Astrocyte of the cerebellum (primary cell): ENCODE data around the gene MYBBP1A.

Experiments used
- DNase-seq: peaks from one replicate; pipeline ENCODE4 v3.0.0-alpha.2; 2011; ENCODE audit warnings: low read depth
- H3K4me3 ChIP-seq: 2 replicates; pipeline ENCODE4 v1.5.1; 2011; ENCODE audit warnings: mild to moderate bottlenecking, low read depth, low read length, moderate library complexity
- in situ Hi-C: cut with HindIII; loops from 2 replicates; pipeline ENCODE4 v1.10.0; 2017; ENCODE audit warnings: low sequenced_read_pairs
- TF ChIP-seq, protein P1 (sequence below): IDR thresholded peaks from 2 replicates; pipeline ENCODE4 v1.5.1; 2012; ENCODE audit warnings: low read length, low read depth, moderate library complexity, mild to moderate bottlenecking; ENCODE audit errors: missing control alignments

Gene MYBBP1A

GRCh38 chr17:4520060-4520893 lies 34.9 kb downstream of the MYBBP1A start:
- in situ Hi-C loops = no loop called here
- TF ChIP-seq, protein P1, sequence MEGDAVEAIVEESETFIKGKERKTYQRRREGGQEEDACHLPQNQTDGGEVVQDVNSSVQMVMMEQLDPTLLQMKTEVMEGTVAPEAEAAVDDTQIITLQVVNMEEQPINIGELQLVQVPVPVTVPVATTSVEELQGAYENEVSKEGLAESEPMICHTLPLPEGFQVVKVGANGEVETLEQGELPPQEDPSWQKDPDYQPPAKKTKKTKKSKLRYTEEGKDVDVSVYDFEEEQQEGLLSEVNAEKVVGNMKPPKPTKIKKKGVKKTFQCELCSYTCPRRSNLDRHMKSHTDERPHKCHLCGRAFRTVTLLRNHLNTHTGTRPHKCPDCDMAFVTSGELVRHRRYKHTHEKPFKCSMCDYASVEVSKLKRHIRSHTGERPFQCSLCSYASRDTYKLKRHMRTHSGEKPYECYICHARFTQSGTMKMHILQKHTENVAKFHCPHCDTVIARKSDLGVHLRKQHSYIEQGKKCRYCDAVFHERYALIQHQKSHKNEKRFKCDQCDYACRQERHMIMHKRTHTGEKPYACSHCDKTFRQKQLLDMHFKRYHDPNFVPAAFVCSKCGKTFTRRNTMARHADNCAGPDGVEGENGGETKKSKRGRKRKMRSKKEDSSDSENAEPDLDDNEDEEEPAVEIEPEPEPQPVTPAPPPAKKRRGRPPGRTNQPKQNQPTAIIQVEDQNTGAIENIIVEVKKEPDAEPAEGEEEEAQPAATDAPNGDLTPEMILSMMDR = no peak
- DNase-seq = no peak
- no peak overlapping the region for H3K4me3 ChIP-seq

GRCh38 chr17:4519361-4519788 lies 35.8 kb downstream of the MYBBP1A start:
- TF ChIP-seq, protein P1 = no peak
- H3K4me3 ChIP-seq = no peak overlapping the region
- in situ Hi-C loops = loop anchor here (10.0 kb wide), 1 partner anchor 205 kb away; no protein-coding TSS in a partner anchor
- no peak for DNase-seq

- TF ChIP-seq, protein P1 = no peak
- no peak overlapping the region for H3K4me3 ChIP-seq
- in situ Hi-C loops = loop anchor here (10.0 kb wide), 1 partner anchor 206 kb away; no protein-coding TSS in a partner anchor
- DNase-seq = no peak
Measured at GRCh38 chr17:4518901-4519300, 36.3 kb downstream of the MYBBP1A start.

GRCh38 chr17:4516735-4517134 lies 38.4 kb downstream of the MYBBP1A start:
- TF ChIP-seq, protein P1 = no peak
- H3K4me3 ChIP-seq = no peak overlapping the region
- no peak for DNase-seq
- in situ Hi-C loops = loop anchor here (10.0 kb wide), 1 partner anchor 208 kb away; no protein-coding TSS in a partner anchor

- in situ Hi-C loops = loop anchor here (10.0 kb wide), 1 partner anchor 209 kb away; no protein-coding TSS in a partner anchor
- H3K4me3 ChIP-seq = no peak overlapping the region
- DNase-seq = no peak
- TF ChIP-seq, protein P1 = no peak
Measured at GRCh38 chr17:4515501-4515900, 39.7 kb downstream of the MYBBP1A start.

DNA sequence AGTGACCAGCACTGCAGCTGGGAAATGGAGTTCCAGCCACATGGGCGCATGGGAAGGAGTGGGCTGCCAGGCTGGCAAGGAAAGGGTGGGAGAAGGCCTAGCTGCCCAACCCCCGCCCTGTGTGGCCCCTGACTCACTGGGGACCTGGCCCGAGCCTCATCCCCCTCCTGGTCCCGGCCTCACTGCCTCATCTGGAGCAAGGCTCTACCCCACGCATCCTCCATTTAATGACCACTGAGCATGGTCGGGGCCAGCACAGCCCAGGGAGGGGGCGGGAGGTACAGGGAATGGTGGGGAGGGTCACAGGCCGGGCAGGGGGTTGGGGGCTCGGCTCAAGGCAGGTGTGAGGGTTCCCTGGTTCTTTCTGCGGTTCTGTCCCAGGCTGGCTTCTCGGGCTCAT lies 40.4 kb downstream of the MYBBP1A start:
- no peak overlapping the region for H3K4me3 ChIP-seq
- TF ChIP-seq, protein P1 = no peak
- in situ Hi-C loops = loop anchor here (10.0 kb wide), 1 partner anchor 210 kb away; no protein-coding TSS in a partner anchor
- no peak for DNase-seq
